GM18499 (cell line): ENCODE measurements around the gene MYO16.
"Not testable (repeated sequence)": the region's sequence is repeated elsewhere in the genome, so short reads cannot be mapped to it uniquely, and the experiment has no call there.

Experiments used
- ATAC-seq: cut with Tn5 transposase; IDR thresholded peaks from one replicate; pipeline ENCODE4 v1.9.1; 2021; ENCODE audit warnings: moderate number of reproducible peaks; ENCODE audit not compliant: insufficient read depth, unreplicated experiment

Gene MYO16

DNA sequence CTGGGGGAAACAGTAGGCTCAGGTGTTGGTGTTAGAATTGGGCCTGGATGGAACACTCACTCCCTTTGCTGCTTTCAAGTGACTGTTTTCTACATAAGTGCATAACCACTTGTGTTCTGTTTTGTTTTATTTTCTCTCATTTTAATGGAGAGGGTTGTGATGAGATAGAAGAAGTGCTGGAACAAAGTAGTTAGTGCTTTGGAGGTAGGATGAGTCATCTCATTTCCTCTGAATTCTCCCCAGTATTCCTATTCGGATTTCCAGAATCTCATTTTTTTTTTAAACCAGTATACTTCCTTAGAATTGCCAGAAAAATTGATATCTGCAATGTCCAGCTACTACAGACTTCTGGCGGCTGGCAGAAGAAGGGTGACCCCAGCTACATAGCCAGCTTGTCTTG lies 575.9 kb downstream of the MYO16 start:
- ATAC-seq: no peak

GRCh38 chr13:109206616-109207015 lies 577.2 kb downstream of the MYO16 start:
- no peak for ATAC-seq

- no peak for ATAC-seq
Measured at GRCh38 chr13:109207622-109208021, 578.2 kb downstream of the MYO16 start.

DNA sequence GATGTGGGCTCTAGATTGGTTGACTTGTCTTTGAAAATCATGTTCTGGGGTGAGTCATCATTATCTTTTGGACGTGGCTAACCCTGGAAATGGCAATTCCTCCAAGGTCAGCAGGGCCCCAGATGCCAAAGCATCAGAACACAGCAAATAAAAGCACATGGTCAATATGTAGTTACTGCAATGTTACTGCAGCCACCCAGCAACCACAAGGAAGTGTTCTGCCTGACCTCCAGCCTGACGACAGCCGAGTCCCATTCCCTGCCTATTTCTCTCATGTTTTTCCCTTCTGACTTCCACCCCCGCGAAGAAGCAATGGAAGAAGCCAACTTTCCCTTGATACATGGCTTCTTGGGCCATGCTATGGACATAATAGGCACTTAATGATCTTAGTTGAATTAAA lies 579.1 kb downstream of the MYO16 start:
- ATAC-seq: no peak

DNA sequence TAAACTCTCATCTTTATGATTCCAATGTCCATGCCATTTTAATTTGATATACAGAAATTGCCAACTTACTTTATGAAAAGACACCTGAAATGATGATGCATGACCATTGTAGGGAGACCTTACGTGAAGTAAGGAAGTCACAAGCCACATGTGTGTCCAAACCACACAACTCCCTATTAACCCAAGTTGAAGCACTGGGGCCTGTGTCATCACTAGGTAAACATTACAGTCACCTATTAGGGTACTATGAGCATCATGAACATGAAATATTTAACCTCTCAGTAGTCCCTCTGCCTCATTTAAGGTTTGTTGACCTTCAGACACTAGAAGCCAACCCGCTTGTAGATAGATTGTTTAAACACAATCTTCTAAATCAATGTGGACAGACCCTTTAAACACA lies 580.1 kb downstream of the MYO16 start:
- no peak for ATAC-seq

DNA sequence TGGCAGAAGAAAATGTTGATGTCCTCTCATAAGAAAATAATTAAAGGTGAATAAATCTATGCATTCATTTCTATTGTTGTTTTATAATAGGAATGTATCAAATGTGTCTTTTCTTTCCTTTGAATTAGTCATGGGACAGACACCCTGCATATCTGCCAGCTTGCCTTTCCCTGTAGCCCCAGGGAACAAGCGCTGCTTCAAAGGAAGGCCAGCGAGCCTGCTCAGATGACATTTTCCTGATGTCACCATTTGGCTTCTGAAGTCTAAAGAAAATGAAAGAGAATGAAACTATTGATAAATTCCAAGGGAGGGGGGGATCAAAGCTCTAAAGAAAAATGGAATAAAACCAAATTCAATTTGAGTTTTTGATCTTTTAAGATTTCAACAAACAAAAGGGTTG lies 582.2 kb downstream of the MYO16 start:
- no peak for ATAC-seq

DNA sequence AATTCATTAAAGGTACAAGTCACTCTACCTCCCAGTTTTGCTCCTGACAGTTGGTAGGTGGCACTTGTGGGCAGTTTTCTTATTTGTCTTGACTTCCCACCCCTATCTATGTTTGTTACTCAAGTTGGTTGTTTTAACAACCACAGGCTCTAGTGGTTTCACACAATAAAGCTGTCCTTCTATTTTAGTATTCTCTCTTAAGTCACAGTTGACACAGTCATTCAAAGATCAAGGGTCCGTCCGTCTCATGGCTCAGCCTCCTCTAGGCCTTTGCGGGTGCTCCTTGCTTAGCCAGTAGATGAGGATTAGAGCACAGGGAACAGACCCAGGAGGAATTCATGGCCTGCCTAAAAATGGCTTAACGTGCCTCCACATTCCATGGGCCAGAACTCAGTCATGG lies 583.2 kb downstream of the MYO16 start:
- no peak for ATAC-seq

DNA sequence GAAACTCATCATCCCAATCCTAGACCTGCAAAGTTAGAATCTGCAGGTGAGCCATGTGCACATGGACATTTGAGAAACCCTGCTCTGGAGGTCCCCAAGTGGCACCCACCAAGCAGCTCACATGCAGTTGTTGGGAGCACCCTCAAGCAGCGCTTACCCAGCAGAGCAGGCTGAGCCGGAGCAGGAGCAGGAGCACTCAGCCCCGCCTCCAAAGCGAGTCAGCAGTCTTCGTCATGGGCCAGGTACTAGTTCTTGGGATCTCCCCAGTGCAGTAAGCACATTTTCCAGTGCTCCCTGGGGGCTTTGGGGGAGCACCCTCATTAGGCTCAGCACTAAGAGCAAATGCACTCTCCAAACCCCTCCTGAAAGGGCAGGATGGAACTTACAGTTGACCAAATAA lies 584.3 kb downstream of the MYO16 start:
- ATAC-seq: no peak

GRCh38 chr13:109214393-109214792 lies 585.0 kb downstream of the MYO16 start:
- ATAC-seq: no peak

- no peak for ATAC-seq
Measured at GRCh38 chr13:109215377-109215776, 586.0 kb downstream of the MYO16 start.

GRCh38 chr13:109217510-109217909 lies 588.1 kb downstream of the MYO16 start:
- not testable (repeated sequence) for ATAC-seq

GRCh38 chr13:109220631-109221030 lies 591.2 kb downstream of the MYO16 start:
- ATAC-seq: no peak

DNA sequence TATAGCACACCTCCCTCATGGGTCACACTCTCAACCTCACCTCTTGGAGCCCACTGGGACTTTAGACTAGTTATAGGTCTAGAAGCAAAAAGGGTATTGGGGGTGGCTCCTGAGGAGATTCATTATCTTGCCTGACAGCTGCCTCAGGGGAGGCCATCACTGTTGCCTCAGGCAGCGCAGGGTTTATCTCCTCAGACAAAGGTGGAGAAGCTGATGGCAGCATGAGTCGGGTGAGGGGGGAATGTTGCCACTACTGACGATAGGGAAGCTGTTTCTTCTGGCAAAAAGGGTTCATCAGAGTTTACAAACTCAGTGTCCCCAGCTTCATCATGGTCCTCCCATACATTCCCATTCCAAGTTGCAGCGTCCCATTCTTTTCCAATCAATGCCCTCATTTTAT lies 594.6 kb downstream of the MYO16 start:
- ATAC-seq: no peak

DNA sequence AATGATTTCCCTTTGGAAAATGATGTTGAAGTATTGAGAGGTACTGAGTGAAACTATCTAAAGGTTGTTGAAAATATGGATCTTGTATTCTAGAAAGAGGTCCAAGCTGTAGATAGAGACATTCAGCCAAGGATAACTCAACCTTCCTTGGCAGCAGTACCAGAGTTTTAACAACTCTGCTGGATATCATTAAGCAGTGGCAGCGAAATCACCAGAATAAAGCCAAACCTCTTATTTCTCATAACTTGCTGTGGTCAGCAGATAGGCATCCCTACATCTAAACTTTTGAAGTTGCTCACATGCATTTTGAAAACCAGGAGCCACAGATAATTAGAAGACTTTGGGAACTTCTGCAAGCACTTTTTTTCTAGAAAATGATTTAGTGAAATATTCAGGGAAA lies 597.2 kb downstream of the MYO16 start:
- no peak for ATAC-seq

GRCh38 chr13:109227344-109227940 lies 598.0 kb downstream of the MYO16 start:
- ATAC-seq: no peak

GRCh38 chr13:109228211-109228610 lies 598.8 kb downstream of the MYO16 start:
- no peak for ATAC-seq

DNA sequence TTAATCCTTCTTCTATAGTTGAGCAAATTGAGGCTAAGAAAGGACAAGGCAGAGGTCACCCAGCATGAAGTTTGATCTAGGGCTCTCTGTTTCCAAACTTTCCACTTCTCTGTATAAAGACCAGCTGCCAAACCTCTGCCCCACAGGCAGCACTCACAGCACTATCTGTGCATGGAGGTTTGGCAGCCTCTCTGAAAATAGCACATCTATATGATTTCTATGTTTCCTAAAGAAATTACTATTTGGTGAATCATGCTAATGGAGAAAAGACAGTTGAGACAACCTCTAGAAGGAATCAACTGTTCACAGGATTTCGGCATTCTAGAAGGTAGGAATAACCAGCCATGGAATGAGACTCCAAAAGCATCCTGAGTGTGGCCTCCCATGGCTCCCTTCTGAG lies 602.5 kb downstream of the MYO16 start:
- no peak for ATAC-seq

GRCh38 chr13:109233293-109233692 lies 603.9 kb downstream of the MYO16 start:
- ATAC-seq: no peak

GRCh38 chr13:109235901-109236300 lies 606.5 kb downstream of the MYO16 start:
- no peak for ATAC-seq

- no peak for ATAC-seq
Measured at GRCh38 chr13:109241160-109241559, 611.7 kb downstream of the MYO16 start.

- no peak for ATAC-seq
Measured at GRCh38 chr13:109243311-109243951, 614.0 kb downstream of the MYO16 start.

GRCh38 chr13:109244566-109244965 lies 615.2 kb downstream of the MYO16 start:
- ATAC-seq: no peak
